Measurements from ENCODE around the gene LTBP1. TPM values are rescaled to one million over a fixed set of nuclear protein-coding genes. Genes with fewer than 3 reads are reported as not detected.

Gene LTBP1
- total and polyA plus RNA-seq, 4 donors = 5.8 to 57.6 (median 10.2) TPM

DNA sequence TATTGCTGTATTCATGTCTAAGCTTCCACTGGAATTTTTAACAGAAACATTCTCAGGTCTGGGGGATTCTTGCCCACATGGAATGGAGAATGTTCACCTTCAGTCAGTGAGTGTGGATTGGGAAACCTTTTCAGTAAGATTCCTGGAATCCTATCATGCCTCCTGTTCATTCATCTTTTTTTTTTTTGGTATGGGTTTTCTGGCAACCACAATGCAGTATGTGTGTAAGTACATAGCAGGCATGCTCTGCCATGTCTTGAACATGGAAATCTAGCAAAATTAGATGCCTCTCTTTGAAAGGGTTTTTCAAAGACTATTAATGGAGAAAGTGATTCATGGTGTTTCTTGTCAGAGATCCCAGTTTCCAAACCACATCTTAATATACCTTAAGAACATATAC, 176.5 kb downstream of the LTBP1 start:
- H3K36me3 ChIP-seq (ENCODE audit: control insufficient read depth in 4 of 4, insufficient read depth in 3 of 4, low read depth in 1 of 4, low read length in 3 of 4) = peaks cover 0 to 3% (median under 1%) of the 10 kb centered on the region in 4 donors
- H3K27me3 ChIP-seq (ENCODE audit: control insufficient read depth in 4 of 4, insufficient read depth in 4 of 4, low read length in 3 of 4) = no peaks in the 10 kb centered on the region
- H3K4me1 ChIP-seq (ENCODE audit: control insufficient read depth in 4 of 4, insufficient read depth in 4 of 4, low read length in 3 of 4) = no peaks in the 10 kb centered on the region
- no peak for DNase-seq (ENCODE audit: low spot score)
- H3K27ac ChIP-seq (ENCODE audit: low read depth in 1 of 2, low read length in 2 of 2) = no peak overlapping the region
- no peaks in the 10 kb centered on the region for H3K9me3 ChIP-seq (ENCODE audit: control insufficient read depth in 4 of 4, low read length in 3 of 4)
- H3K9ac ChIP-seq (ENCODE audit: low read depth in 1 of 2, low read length in 2 of 2) = no peak overlapping the region
- no peak overlapping the region for H3K4me3 ChIP-seq (ENCODE audit: low read depth in 1 of 3, low read length in 3 of 3)
- TF ChIP-seq HNF4G (IDR thresholded peaks at IDR 0.05) (no peak), SP1 (IDR thresholded peaks at IDR 0.05) (no peak), FOXA1 (IDR thresholded peaks at IDR 0.05) (no peak), GABPA (IDR thresholded peaks at IDR 0.05 in 1 of 2, conservative IDR thresholded peaks at IDR 0.05 in 1 of 2) (no peak), RXRA (IDR thresholded peaks at IDR 0.05) (no peak), RAD21 (IDR thresholded peaks at IDR 0.05) (no peak), TAF1 (conservative IDR thresholded peaks at IDR 0.05) (no peak), EGR1 (IDR thresholded peaks at IDR 0.05; ENCODE audit: low read depth in 2 of 2) (no peak), JUND (IDR thresholded peaks at IDR 0.05) (no peak), HNF4A (conservative IDR thresholded peaks at IDR 0.05) (no peak)
- TF ChIP-seq, protein P1, sequence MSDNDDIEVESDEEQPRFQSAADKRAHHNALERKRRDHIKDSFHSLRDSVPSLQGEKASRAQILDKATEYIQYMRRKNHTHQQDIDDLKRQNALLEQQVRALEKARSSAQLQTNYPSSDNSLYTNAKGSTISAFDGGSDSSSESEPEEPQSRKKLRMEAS (IDR thresholded peaks at IDR 0.05) = no peak
- TF ChIP-seq, protein P2, sequence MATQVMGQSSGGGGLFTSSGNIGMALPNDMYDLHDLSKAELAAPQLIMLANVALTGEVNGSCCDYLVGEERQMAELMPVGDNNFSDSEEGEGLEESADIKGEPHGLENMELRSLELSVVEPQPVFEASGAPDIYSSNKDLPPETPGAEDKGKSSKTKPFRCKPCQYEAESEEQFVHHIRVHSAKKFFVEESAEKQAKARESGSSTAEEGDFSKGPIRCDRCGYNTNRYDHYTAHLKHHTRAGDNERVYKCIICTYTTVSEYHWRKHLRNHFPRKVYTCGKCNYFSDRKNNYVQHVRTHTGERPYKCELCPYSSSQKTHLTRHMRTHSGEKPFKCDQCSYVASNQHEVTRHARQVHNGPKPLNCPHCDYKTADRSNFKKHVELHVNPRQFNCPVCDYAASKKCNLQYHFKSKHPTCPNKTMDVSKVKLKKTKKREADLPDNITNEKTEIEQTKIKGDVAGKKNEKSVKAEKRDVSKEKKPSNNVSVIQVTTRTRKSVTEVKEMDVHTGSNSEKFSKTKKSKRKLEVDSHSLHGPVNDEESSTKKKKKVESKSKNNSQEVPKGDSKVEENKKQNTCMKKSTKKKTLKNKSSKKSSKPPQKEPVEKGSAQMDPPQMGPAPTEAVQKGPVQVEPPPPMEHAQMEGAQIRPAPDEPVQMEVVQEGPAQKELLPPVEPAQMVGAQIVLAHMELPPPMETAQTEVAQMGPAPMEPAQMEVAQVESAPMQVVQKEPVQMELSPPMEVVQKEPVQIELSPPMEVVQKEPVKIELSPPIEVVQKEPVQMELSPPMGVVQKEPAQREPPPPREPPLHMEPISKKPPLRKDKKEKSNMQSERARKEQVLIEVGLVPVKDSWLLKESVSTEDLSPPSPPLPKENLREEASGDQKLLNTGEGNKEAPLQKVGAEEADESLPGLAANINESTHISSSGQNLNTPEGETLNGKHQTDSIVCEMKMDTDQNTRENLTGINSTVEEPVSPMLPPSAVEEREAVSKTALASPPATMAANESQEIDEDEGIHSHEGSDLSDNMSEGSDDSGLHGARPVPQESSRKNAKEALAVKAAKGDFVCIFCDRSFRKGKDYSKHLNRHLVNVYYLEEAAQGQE (IDR thresholded peaks at IDR 0.05) = no peak
- TF ChIP-seq, protein P3, sequence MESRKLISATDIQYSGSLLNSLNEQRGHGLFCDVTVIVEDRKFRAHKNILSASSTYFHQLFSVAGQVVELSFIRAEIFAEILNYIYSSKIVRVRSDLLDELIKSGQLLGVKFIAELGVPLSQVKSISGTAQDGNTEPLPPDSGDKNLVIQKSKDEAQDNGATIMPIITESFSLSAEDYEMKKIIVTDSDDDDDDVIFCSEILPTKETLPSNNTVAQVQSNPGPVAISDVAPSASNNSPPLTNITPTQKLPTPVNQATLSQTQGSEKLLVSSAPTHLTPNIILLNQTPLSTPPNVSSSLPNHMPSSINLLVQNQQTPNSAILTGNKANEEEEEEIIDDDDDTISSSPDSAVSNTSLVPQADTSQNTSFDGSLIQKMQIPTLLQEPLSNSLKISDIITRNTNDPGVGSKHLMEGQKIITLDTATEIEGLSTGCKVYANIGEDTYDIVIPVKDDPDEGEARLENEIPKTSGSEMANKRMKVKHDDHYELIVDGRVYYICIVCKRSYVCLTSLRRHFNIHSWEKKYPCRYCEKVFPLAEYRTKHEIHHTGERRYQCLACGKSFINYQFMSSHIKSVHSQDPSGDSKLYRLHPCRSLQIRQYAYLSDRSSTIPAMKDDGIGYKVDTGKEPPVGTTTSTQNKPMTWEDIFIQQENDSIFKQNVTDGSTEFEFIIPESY (IDR thresholded peaks at IDR 0.05) = no peak

DNA sequence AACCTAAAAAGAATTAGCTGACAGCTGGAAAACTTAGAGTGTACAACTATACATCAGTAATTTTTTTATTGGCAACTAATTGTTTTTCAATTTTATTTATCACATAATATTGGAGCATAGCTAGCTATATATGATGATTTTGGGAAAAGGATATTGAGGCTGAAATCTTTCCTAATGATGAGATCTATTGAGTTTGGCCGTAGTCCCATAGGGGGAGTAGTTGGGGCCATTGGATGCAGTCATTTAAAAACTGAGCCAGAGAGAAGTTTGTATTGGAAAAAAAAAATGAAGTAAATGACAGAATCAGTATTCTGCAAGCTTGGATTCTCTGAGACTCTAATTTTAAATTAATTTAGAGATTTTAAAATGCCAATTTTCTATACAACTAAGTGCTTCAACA, 179.8 kb downstream of the LTBP1 start:
- Histone ChIP-seq H3K9me3 (ENCODE audit: control insufficient read depth in 4 of 4, low read length in 3 of 4) (no peaks in the 10 kb centered on the region), H3K36me3 (ENCODE audit: control insufficient read depth in 4 of 4, insufficient read depth in 3 of 4, low read depth in 1 of 4, low read length in 3 of 4) (peaks cover 0 to 3% (median 0%) of the 10 kb centered on the region in 4 donors), H3K9ac (ENCODE audit: low read depth in 1 of 2, low read length in 2 of 2) (no peak overlapping the region), H3K27ac (ENCODE audit: low read depth in 1 of 2, low read length in 2 of 2) (no peak overlapping the region), H3K4me1 (ENCODE audit: control insufficient read depth in 4 of 4, insufficient read depth in 4 of 4, low read length in 3 of 4) (no peaks in the 10 kb centered on the region), H3K27me3 (ENCODE audit: control insufficient read depth in 4 of 4, insufficient read depth in 4 of 4, low read length in 3 of 4) (no peaks in the 10 kb centered on the region), H3K4me3 (ENCODE audit: low read depth in 1 of 3, low read length in 3 of 3) (no peak overlapping the region)
- DNase-seq (ENCODE audit: low spot score) = no peak
- WGBS = 97% methylated on average over 1 of the region's 1 CpG
- TF ChIP-seq HNF4G (IDR thresholded peaks at IDR 0.05) = no peak
- no peak for TF ChIP-seq SP1 (IDR thresholded peaks at IDR 0.05)
- TF ChIP-seq, protein P3 (IDR thresholded peaks at IDR 0.05) = no peak
- TF ChIP-seq, protein P1 (IDR thresholded peaks at IDR 0.05) = no peak
- no peak for TF ChIP-seq EGR1 (IDR thresholded peaks at IDR 0.05; ENCODE audit: low read depth in 2 of 2)
- no peak for TF ChIP-seq HNF4A (conservative IDR thresholded peaks at IDR 0.05)
- no peak for TF ChIP-seq NR2F2 (IDR thresholded peaks at IDR 0.05)
- TF ChIP-seq, protein P2 (IDR thresholded peaks at IDR 0.05) = no peak
- TF ChIP-seq, protein P4, sequence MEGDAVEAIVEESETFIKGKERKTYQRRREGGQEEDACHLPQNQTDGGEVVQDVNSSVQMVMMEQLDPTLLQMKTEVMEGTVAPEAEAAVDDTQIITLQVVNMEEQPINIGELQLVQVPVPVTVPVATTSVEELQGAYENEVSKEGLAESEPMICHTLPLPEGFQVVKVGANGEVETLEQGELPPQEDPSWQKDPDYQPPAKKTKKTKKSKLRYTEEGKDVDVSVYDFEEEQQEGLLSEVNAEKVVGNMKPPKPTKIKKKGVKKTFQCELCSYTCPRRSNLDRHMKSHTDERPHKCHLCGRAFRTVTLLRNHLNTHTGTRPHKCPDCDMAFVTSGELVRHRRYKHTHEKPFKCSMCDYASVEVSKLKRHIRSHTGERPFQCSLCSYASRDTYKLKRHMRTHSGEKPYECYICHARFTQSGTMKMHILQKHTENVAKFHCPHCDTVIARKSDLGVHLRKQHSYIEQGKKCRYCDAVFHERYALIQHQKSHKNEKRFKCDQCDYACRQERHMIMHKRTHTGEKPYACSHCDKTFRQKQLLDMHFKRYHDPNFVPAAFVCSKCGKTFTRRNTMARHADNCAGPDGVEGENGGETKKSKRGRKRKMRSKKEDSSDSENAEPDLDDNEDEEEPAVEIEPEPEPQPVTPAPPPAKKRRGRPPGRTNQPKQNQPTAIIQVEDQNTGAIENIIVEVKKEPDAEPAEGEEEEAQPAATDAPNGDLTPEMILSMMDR (IDR thresholded peaks at IDR 0.05; ENCODE audit: low read depth, low read length, missing input control) = no peak
- no peak for TF ChIP-seq YY1 (IDR thresholded peaks at IDR 0.05)
- TF ChIP-seq, protein P5, sequence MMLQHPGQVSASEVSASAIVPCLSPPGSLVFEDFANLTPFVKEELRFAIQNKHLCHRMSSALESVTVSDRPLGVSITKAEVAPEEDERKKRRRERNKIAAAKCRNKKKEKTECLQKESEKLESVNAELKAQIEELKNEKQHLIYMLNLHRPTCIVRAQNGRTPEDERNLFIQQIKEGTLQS (IDR thresholded peaks at IDR 0.05) = no peak

Measured in liver (tissue), 9 donors.